GM13976 (cell line): ENCODE data around the gene TFB1M.

Experiments used
- DNase-seq: peaks from one replicate; pipeline ENCODE4 v3.0.0; 2012; ENCODE audit warnings: low spot score
- in situ Hi-C: fragments of 300-500 bp; cut with MboI; formaldehyde crosslinking; loops from one replicate; pipeline ENCODE4 v1.12.0; 2022; ENCODE audit warnings: low sequenced_read_pairs, mixed read lengths, inconsistent platforms; ENCODE audit not compliant: unreplicated experiment
- TF ChIP-seq, protein P1 (sequence below): IDR thresholded peaks from 2 replicates; pipeline ENCODE4 v1.5.1; 2012; ENCODE audit warnings: borderline replicate concordance, mild to moderate bottlenecking; ENCODE audit not compliant: insufficient read depth; ENCODE audit errors: extremely low read depth, missing control alignments, control extremely low read depth

Gene TFB1M

DNA sequence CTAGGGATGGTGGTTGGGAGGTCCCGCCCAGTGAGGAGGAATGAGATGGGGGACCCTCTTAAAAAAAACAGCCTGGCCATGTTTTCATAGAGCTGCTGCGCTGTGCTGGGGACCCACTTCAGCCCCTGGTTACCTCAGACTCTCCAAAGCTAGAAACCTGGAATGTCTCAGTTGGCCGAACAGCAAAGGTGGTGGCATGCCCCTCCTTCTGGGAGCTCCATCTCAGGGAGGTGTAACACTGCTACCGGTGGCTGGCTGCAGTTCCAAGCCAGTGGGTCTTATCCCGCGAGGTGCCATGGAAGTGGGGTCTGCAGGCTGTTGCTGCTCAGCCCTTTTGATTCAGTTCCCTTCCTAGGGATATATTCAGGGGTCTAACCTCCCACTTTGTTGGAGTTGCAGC is 35.7 kb upstream of the TFB1M start:
- DNase-seq: no peak
- in situ Hi-C loops: no loop called here
- TF ChIP-seq, protein P1, sequence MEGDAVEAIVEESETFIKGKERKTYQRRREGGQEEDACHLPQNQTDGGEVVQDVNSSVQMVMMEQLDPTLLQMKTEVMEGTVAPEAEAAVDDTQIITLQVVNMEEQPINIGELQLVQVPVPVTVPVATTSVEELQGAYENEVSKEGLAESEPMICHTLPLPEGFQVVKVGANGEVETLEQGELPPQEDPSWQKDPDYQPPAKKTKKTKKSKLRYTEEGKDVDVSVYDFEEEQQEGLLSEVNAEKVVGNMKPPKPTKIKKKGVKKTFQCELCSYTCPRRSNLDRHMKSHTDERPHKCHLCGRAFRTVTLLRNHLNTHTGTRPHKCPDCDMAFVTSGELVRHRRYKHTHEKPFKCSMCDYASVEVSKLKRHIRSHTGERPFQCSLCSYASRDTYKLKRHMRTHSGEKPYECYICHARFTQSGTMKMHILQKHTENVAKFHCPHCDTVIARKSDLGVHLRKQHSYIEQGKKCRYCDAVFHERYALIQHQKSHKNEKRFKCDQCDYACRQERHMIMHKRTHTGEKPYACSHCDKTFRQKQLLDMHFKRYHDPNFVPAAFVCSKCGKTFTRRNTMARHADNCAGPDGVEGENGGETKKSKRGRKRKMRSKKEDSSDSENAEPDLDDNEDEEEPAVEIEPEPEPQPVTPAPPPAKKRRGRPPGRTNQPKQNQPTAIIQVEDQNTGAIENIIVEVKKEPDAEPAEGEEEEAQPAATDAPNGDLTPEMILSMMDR: no peak

GRCh38 chr6:155349129-155349528 is 34.8 kb upstream of the TFB1M start:
- in situ Hi-C loops: no loop called here

GRCh38 chr6:155347800-155348199 is 33.5 kb upstream of the TFB1M start:
- TF ChIP-seq, protein P1: no peak
- no peak for DNase-seq
- in situ Hi-C loops: no loop called here

More at GRCh38 chr6:155349129-155349528, 34.8 kb upstream of the TFB1M start:
- DNase-seq: no peak
- TF ChIP-seq, protein P1: no peak

DNA sequence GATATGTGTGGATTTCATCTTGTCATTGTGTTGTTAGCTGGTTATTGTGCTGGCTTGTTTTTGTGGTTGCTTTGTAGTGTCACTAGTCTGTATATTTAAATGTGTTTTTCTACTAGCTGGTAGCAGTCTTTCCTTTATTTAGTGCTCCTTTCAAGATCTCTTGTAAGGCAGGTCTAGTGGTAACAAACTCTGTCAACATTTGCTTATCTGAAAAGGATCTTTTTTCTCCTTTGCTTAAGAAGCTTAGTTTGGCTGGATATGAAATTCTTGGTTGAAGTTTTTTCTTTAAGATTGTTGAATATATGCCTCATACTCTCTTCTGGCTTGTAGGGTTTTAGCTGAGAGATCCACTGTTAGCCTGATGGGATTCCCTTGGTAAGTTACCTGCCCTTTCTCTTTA is 32.7 kb upstream of the TFB1M start:
- TF ChIP-seq, protein P1: no peak
- in situ Hi-C loops: no loop called here
- DNase-seq: no peak

GRCh38 chr6:155344341-155345006 is 30.2 kb upstream of the TFB1M start:
- TF ChIP-seq, protein P1: no peak
- no peak for DNase-seq
- in situ Hi-C loops: no loop called here

DNA sequence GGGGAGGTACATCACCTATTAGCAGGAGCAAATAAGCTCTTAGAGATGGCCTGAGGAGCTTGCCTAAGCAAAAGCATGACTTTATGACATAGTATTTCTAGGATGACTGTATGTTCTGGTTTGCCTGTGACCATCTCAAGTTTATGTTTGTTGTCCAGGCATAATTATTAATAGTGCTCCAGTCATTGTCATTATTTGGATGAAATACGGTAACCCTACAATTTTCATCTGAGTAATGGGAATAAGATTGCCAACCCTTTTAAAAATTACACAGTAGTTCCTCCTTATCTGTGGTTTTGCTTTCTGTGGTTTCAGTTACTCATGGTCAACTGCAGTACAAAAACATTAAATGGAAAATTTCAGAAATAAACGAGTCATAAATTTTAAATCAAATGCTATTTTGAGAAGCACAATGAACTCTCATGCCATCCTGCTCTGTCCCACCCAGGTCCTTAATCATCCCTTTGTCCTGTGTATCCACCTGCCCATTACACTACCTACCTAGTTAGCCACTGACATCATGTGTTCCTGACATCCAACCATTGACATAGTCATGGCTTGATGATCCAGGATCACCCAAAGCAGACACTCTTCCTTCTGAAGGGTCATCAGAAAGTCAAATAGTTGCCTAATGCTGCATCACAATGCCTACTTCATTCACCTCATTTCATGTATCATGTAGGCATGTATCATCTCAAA is 27.0 kb upstream of the TFB1M start:
- TF ChIP-seq, protein P1: no peak
- peak; percentile 25 for DNase-seq
- in situ Hi-C loops: no loop called here
